ENCODE results near the gene C1orf115.

The C1orf115 gene

DNA sequence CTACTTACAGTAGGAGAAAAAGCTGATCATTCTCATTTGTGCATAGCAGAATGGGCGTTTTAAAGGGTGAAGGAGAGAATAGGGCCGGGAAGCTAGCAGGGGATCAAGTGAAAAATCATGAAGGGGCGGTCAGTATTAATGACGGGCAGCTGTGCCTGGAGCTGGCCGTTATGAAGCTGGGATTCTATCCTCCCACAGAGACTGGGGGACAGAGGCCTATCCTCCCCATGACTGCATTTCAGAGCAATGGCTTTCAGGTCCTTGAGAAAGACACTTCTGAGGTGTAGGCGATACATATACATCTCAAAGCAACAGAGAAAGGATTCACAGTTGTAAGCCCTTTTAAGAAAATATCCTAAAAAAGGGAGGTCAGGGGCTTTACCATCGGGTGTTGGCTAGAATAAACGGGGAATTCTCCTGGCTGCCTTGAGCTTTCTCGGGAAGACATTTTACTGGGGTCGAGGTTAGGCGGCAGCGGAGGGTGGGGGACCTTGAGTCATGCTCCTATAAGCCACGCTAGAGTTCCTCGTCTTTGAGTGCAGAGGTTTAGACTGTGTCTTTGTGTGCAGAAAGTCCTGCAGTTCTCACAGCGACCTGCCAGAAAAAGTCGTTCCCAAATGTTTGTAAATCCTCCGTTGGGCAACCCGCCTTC is 57.4 kb downstream of the C1orf115 start:
- H3K4me3 ChIP-seq (ENCODE audit: low read depth, low read length): peak overlapping the region; percentile 65
- no peak for DNase-seq (ENCODE audit: low read depth)
- no peak for TF ChIP-seq CTCF (conservative IDR thresholded peaks at IDR 0.05; ENCODE audit: low read depth, low read length)

GRCh38 chr1:220748089-220748934 is 58.1 kb downstream of the C1orf115 start, which contains the start of gene MTARC2:
TSS of gene MTARC2 (plus strand) at chr1:220748322. CDS start at chr1:220748532, 210 bp downstream.
- peak within 1 kb of the TSS; percentile 65 for H3K4me3 ChIP-seq (ENCODE audit: low read depth, low read length)
- DNase-seq (ENCODE audit: low read depth): peak; percentile 51
- no peak for TF ChIP-seq CTCF (conservative IDR thresholded peaks at IDR 0.05; ENCODE audit: low read depth, low read length)

Measured in choroid plexus epithelial cell (primary cell).